ENCODE results near the gene SERPINE1.

DNA sequence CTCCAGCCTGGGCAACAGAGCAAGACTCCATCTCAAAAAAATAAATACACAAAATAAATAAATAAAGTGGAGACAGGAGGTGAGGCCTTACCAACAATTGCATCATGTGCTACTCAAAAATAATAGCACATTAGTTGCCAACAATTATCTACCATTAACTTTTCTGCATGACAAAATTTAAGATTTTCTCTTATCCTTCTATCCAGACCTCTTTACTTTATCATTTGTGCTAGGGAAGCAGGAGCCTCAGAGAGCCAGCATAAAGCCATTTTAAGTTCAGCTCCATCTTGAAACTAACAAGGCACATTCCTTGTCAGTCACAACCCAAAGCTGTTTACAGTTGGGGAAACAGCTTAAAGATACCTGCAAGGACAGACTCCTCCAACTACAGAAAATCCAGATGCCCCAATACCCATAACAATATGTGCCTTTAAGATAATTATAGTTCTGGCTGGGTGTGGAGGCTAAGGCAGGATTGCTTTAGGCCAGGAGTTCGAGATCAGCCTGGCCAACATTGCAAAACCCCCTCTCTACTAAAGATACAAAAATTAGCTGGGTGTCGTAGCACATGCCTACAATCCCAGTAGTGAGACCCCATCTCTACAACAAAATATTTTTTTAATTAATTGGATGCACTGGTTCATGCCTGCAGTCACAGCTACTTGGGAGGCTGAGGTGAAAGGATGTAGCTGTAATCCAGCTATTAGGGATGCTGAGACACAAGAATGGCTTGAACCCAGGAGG lies 25.2 kb downstream of the SERPINE1 start:
- TF ChIP-seq, protein P1, sequence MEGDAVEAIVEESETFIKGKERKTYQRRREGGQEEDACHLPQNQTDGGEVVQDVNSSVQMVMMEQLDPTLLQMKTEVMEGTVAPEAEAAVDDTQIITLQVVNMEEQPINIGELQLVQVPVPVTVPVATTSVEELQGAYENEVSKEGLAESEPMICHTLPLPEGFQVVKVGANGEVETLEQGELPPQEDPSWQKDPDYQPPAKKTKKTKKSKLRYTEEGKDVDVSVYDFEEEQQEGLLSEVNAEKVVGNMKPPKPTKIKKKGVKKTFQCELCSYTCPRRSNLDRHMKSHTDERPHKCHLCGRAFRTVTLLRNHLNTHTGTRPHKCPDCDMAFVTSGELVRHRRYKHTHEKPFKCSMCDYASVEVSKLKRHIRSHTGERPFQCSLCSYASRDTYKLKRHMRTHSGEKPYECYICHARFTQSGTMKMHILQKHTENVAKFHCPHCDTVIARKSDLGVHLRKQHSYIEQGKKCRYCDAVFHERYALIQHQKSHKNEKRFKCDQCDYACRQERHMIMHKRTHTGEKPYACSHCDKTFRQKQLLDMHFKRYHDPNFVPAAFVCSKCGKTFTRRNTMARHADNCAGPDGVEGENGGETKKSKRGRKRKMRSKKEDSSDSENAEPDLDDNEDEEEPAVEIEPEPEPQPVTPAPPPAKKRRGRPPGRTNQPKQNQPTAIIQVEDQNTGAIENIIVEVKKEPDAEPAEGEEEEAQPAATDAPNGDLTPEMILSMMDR (conservative IDR thresholded peaks at IDR 0.05; ENCODE audit: low read depth in 2 of 2): no peak
- TF ChIP-seq, protein P2, sequence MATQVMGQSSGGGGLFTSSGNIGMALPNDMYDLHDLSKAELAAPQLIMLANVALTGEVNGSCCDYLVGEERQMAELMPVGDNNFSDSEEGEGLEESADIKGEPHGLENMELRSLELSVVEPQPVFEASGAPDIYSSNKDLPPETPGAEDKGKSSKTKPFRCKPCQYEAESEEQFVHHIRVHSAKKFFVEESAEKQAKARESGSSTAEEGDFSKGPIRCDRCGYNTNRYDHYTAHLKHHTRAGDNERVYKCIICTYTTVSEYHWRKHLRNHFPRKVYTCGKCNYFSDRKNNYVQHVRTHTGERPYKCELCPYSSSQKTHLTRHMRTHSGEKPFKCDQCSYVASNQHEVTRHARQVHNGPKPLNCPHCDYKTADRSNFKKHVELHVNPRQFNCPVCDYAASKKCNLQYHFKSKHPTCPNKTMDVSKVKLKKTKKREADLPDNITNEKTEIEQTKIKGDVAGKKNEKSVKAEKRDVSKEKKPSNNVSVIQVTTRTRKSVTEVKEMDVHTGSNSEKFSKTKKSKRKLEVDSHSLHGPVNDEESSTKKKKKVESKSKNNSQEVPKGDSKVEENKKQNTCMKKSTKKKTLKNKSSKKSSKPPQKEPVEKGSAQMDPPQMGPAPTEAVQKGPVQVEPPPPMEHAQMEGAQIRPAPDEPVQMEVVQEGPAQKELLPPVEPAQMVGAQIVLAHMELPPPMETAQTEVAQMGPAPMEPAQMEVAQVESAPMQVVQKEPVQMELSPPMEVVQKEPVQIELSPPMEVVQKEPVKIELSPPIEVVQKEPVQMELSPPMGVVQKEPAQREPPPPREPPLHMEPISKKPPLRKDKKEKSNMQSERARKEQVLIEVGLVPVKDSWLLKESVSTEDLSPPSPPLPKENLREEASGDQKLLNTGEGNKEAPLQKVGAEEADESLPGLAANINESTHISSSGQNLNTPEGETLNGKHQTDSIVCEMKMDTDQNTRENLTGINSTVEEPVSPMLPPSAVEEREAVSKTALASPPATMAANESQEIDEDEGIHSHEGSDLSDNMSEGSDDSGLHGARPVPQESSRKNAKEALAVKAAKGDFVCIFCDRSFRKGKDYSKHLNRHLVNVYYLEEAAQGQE (IDR thresholded peaks at IDR 0.05; ENCODE audit: unreplicated experiment): no peak
- TF ChIP-seq ZNF331 (CRISPR knock-in tag; IDR thresholded peaks at IDR 0.05; ENCODE audit: low read depth): no peak
- no peak for TF ChIP-seq EZH2phosphoT487 (IDR thresholded peaks at IDR 0.05; ENCODE audit: unreplicated experiment)
- TF ChIP-seq ZNF114 (CRISPR knock-in tag; IDR thresholded peaks at IDR 0.05): no peak

Measured in GM23338 (cell line).